CD4-positive, alpha-beta T cell (primary cell): ENCODE measurements around the gene AK6. TPM values are rescaled to one million over a fixed set of nuclear protein-coding genes. Genes with fewer than 3 reads are reported as not detected.
A peak's percentile ranks its signal among the peaks of the same experiment; 100 is the strongest.
"Not testable (repeated sequence)": the region's sequence is repeated elsewhere in the genome, so short reads cannot be mapped to it uniquely, and the experiment has no call there.

Source experiments
- ATAC-seq: fragments of 200-7000 bp; cut with Tn5 transposase; one replicate; pipeline ENCODE4 v1.10.0; 2022; ENCODE audit warnings: mild to moderate bottlenecking; ENCODE audit not compliant: poor library complexity
- CTCF ChIA-PET: fragments of 350-600 bp; sonication (Branson Sonifier 250); formaldehyde crosslinking; loops from one replicate; lab custom pipeline; 2021; ENCODE audit warnings: antibody characterized with exemption, inconsistent platforms; lab: Charles Lee
- POLR2A ChIA-PET: fragments of 350-600 bp; sonication (Branson Sonifier 250); formaldehyde crosslinking; loops from one replicate; lab custom pipeline; 2021; ENCODE audit warnings: antibody characterized with exemption, inconsistent platforms; lab: Charles Lee
- DNase-seq, 14 experiments: peaks; one replicate each; pipeline ENCODE4 v3.0.0-alpha.2; 2013 to 2020; ENCODE audit warnings: mixed read lengths in 2 of 14
- H3K27ac ChIP-seq, 2 donors: one replicate each; pipeline versions ENCODE4 v1.5.1 to v1.7.0; 2013; ENCODE audit warnings: low read length in 2 of 2, low read depth in 1 of 2, mild to moderate bottlenecking in 1 of 2
- H3K27me3 ChIP-seq, 2 experiments: 1 replicate in 1 of 2; 2 replicates in 1 of 2; pipeline versions ENCODE4 v1.6.1 to v1.7.0; 2013; ENCODE audit warnings: low read length in 2 of 2, control low read depth in 1 of 2, mild to moderate bottlenecking in 1 of 2, moderate library complexity in 1 of 2; ENCODE audit not compliant: insufficient read depth in 2 of 2, control insufficient read depth in 1 of 2
- H3K36me3 ChIP-seq: one replicate; pipeline ENCODE4 v1.6.1; 2013; ENCODE audit warnings: low read length, control low read depth; ENCODE audit not compliant: insufficient read depth
- H3K4me1 ChIP-seq: one replicate; pipeline ENCODE4 v1.6.1; 2013; ENCODE audit warnings: low read length, control low read depth; ENCODE audit not compliant: insufficient read depth
- H3K4me3 ChIP-seq: one replicate; pipeline ENCODE4 v1.5.1; 2013; ENCODE audit warnings: mild to moderate bottlenecking, low read length, moderate library complexity
- H3K9me3 ChIP-seq, 2 experiments: 1 replicate in 1 of 2; 2 replicates in 1 of 2; pipeline versions ENCODE4 v1.6.1 to v1.7.0; 2013; ENCODE audit warnings: low read length in 2 of 2, mild to moderate bottlenecking in 2 of 2, control low read depth in 1 of 2, moderate library complexity in 1 of 2; ENCODE audit not compliant: control insufficient read depth in 1 of 2, insufficient read depth in 1 of 2
- H3K27ac Mint-ChIP-seq: one replicate; pipeline ENCODE4 v1.8.0; 2020; ENCODE audit warnings: mixed read lengths
- H3K27me3 Mint-ChIP-seq: one replicate; pipeline ENCODE4 v1.8.0; 2021; ENCODE audit warnings: mixed read lengths
- H3K36me3 Mint-ChIP-seq: one replicate; pipeline ENCODE4 v1.8.0; 2021; ENCODE audit warnings: low read depth, mixed read lengths
- H3K4me1 Mint-ChIP-seq: one replicate; pipeline ENCODE4 v1.8.0; 2021; ENCODE audit warnings: low read depth, mixed read lengths
- H3K4me3 Mint-ChIP-seq: one replicate; pipeline ENCODE4 v1.8.0; 2020; ENCODE audit warnings: mild to moderate bottlenecking, mixed read lengths
- H3K9me3 Mint-ChIP-seq: one replicate; pipeline ENCODE4 v1.8.0; 2020; ENCODE audit warnings: mixed read lengths
- CTCF ChIP-seq: fragments of 200-600 bp; IDR thresholded peaks from one replicate; pipeline ENCODE4 v1.8.0; 2022; ENCODE audit warnings: antibody characterized with exemption, mild to moderate bottlenecking
- intact Hi-C, 2 experiments: fragments of 100-400 bp; cut with DNase I in 1 of 2; cut with micrococcal nuclease in 1 of 2; formaldehyde crosslinking; loops; one replicate each; pipeline versions ENCODE4 v1.15.1 to v1.9.0; 2023 to 2025; cut with DNase I, micrococcal nuclease
- total RNA-seq, 174 experiments: library from RNA in 2 of 174; stranded (reverse) in 2 of 174; gene quantifications; one replicate each; pipeline ENCODE4 v1.2.3 and lab custom pipeline; 2021 to 2026

Gene AK6
- total RNA-seq, 2 experiments from 2014 or later: 8.2 to 10.6 TPM

- CTCF ChIA-PET: interaction anchor here (0.8 to 1.8 kb wide), 9 partner anchors 35 to 310 kb away, joined by 3 to 19 read pairs (median 3); partner anchors contain the start of genes CDK7, CENPH and SLC30A5
Observed at GRCh38 chr5:69334793-69335268, 34.5 kb downstream of the AK6 start.

GRCh38 chr5:69333668-69334315 is 35.5 kb downstream of the AK6 start:
- Mint-ChIP-seq H3K27ac (peak overlapping the region; percentile 77), H3K4me1 (peaks cover 26% of the 10 kb centered on the region)
- POLR2A ChIA-PET: interaction anchor here (1.8 to 2.7 kb wide), 2 partner anchors 36 to 240 kb away, joined by 9 to 17 read pairs; partner anchors contain the start of genes AK6, RAD17, SLC30A5 and TAF9
- not testable (repeated sequence) for H3K9me3 ChIP-seq, H3K4me3 ChIP-seq, H3K36me3 ChIP-seq, H3K27ac ChIP-seq, H3K27me3 ChIP-seq, H3K4me3 Mint-ChIP-seq, H3K36me3 Mint-ChIP-seq, H3K27me3 Mint-ChIP-seq, ATAC-seq, H3K9me3 Mint-ChIP-seq
- intact Hi-C loops: loop anchor here (1.0 to 10.0 kb wide), 9 partner anchors 35 to 291 kb away; partner anchors contain the start of genes AK6 (in 2 of the 2), RAD17 (in 2 of the 2), TAF9 (in 2 of the 2) and CCNB1 (in 1 of the 2)
- DNase-seq: peak in 1 of 14 experiments; percentile 18
- peaks cover 26% of the 10 kb centered on the region for H3K4me1 ChIP-seq
- CTCF ChIA-PET: interaction anchor here (1.0 to 1.8 kb wide), 5 partner anchors 36 to 309 kb away, joined by 3 to 19 read pairs (median 7); partner anchors contain the start of genes CDK7, CENPH and SLC30A5

More at GRCh38 chr5:69334793-69335268, 34.5 kb downstream of the AK6 start:
- peak overlapping the region; percentile 18 for H3K4me3 Mint-ChIP-seq
- no peak overlapping the region for H3K4me3 ChIP-seq
- H3K36me3 Mint-ChIP-seq: peaks cover 3% of the 10 kb centered on the region
- POLR2A ChIA-PET: interaction anchor here (0.6 to 2.7 kb wide), 6 partner anchors 35 to 292 kb away, joined by 3 to 17 read pairs (median 4); partner anchors contain the start of genes AK6, CDK7, RAD17 and SLC30A5
- DNase-seq (peak; percentile 63 to 88 (median 71)), ATAC-seq (peak; percentile 73)
- H3K27me3 Mint-ChIP-seq: no peaks in the 10 kb centered on the region
- no peaks in the 10 kb centered on the region for H3K9me3 Mint-ChIP-seq
- H3K9me3 ChIP-seq: peaks cover 0 to 7% of the 10 kb centered on the region in 2 experiments
- H3K36me3 ChIP-seq: no peaks in the 10 kb centered on the region
- TF ChIP-seq CTCF: peak; percentile 61
- intact Hi-C loops: loop anchor here (1.0 to 10.0 kb wide), 8 partner anchors 50 to 292 kb away; partner anchors contain the start of genes CCNB1 (in 1 of the 2), CDK7 (in 1 of the 2) and CENPH (in 1 of the 2)
- peaks cover 25% of the 10 kb centered on the region for H3K4me1 Mint-ChIP-seq
- peak overlapping the region; percentile 77 for H3K27ac Mint-ChIP-seq
- H3K27me3 ChIP-seq: no peaks in the 10 kb centered on the region
- peaks cover 26% of the 10 kb centered on the region for H3K4me1 ChIP-seq
- no peak overlapping the region for H3K27ac ChIP-seq

- Mint-ChIP-seq H3K4me3 (peak overlapping the region; percentile 93), H3K27ac (peak overlapping the region; percentile 88), H3K36me3 (peaks cover 3% of the 10 kb centered on the region), H3K27me3 (no peaks in the 10 kb centered on the region), H3K4me1 (peaks cover 26% of the 10 kb centered on the region), H3K9me3 (no peaks in the 10 kb centered on the region)
- H3K27me3 ChIP-seq: no peaks in the 10 kb centered on the region
- H3K9me3 ChIP-seq: peaks cover 0 to 10% of the 10 kb centered on the region in 2 experiments
- peak overlapping the region; percentile 70 for H3K4me3 ChIP-seq
- ATAC-seq: no peak
- ChIA-PET POLR2A (interaction anchor here (0.5 to 2.7 kb wide), 8 partner anchors 12 to 238 kb away, joined by 3 to 20 read pairs (median 4); partner anchors contain the start of genes AK6, CDK7, CENPH and RAD17), CTCF (interaction anchor here (1.0 kb wide), 1 partner anchor 238 kb away, joined by 5 read pairs; the partner anchor contains the start of gene SLC30A5)
- no peaks in the 10 kb centered on the region for H3K36me3 ChIP-seq
- no peak for DNase-seq
- intact Hi-C loops: loop anchor here (1.0 to 10.0 kb wide), 9 partner anchors 37 to 291 kb away; partner anchors contain the start of genes AK6 (in 2 of the 2), RAD17 (in 2 of the 2), TAF9 (in 2 of the 2) and CCNB1 (in 1 of the 2)
- no peak overlapping the region for H3K27ac ChIP-seq
- peaks cover 26% of the 10 kb centered on the region for H3K4me1 ChIP-seq
- no peak for TF ChIP-seq CTCF
Observed at GRCh38 chr5:69331528-69332445, 37.5 kb downstream of the AK6 start.
